Measurements from ENCODE around the gene FAM131B.

The FAM131B gene

DNA sequence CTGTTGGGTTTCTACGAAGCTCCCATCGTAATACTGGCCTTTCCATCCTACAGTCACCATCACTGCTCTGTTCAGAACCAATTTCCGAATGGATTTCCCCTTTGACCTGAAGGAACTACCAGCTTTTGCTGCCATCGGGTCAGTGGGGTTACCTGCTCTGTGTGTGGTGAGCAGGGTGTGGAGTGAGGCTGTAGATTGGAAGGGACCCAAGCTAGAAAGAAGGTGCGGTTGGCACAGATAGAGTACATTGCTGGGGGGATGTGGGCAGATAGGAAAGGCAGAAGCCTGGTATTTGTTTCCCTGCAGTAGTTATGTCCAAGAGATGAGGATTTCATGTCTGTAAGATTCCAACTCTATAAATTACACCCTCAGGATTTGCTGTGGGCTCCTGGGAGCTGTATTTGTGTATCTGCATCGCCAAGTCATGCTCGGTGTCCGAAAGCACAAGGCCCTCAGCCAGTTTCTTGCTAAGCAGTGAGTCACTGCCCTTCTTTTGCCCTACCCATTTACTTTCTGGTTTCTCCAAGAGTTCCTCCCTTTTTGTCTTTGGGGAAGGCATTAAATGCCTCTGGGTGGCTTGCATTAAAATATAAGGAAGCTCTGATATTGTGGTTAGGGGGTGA, 31.2 kb downstream of the FAM131B start:
- Histone ChIP-seq H3K4me3 (replicated peaks; ENCODE audit: insufficient read depth, low read length) (no peak overlapping the region), H3K27ac (replicated peaks) (no peak overlapping the region), H3K27me3 (ENCODE audit: insufficient read depth, poor library complexity, severe bottlenecking) (no peaks in the 10 kb centered on the region)
- TF ChIP-seq SPI1 (IDR thresholded peaks at IDR 0.05; ENCODE audit: borderline replicate concordance, low read depth): 0 out of 2 replicates have a peak, but pooled peaks have one; percentile 10
- TF ChIP-seq, protein P1, sequence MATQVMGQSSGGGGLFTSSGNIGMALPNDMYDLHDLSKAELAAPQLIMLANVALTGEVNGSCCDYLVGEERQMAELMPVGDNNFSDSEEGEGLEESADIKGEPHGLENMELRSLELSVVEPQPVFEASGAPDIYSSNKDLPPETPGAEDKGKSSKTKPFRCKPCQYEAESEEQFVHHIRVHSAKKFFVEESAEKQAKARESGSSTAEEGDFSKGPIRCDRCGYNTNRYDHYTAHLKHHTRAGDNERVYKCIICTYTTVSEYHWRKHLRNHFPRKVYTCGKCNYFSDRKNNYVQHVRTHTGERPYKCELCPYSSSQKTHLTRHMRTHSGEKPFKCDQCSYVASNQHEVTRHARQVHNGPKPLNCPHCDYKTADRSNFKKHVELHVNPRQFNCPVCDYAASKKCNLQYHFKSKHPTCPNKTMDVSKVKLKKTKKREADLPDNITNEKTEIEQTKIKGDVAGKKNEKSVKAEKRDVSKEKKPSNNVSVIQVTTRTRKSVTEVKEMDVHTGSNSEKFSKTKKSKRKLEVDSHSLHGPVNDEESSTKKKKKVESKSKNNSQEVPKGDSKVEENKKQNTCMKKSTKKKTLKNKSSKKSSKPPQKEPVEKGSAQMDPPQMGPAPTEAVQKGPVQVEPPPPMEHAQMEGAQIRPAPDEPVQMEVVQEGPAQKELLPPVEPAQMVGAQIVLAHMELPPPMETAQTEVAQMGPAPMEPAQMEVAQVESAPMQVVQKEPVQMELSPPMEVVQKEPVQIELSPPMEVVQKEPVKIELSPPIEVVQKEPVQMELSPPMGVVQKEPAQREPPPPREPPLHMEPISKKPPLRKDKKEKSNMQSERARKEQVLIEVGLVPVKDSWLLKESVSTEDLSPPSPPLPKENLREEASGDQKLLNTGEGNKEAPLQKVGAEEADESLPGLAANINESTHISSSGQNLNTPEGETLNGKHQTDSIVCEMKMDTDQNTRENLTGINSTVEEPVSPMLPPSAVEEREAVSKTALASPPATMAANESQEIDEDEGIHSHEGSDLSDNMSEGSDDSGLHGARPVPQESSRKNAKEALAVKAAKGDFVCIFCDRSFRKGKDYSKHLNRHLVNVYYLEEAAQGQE (IDR thresholded peaks at IDR 0.05; ENCODE audit: insufficient replicate concordance, low read depth): no peak
- TF ChIP-seq, protein P2, sequence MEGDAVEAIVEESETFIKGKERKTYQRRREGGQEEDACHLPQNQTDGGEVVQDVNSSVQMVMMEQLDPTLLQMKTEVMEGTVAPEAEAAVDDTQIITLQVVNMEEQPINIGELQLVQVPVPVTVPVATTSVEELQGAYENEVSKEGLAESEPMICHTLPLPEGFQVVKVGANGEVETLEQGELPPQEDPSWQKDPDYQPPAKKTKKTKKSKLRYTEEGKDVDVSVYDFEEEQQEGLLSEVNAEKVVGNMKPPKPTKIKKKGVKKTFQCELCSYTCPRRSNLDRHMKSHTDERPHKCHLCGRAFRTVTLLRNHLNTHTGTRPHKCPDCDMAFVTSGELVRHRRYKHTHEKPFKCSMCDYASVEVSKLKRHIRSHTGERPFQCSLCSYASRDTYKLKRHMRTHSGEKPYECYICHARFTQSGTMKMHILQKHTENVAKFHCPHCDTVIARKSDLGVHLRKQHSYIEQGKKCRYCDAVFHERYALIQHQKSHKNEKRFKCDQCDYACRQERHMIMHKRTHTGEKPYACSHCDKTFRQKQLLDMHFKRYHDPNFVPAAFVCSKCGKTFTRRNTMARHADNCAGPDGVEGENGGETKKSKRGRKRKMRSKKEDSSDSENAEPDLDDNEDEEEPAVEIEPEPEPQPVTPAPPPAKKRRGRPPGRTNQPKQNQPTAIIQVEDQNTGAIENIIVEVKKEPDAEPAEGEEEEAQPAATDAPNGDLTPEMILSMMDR (IDR thresholded peaks at IDR 0.05; ENCODE audit: insufficient read depth, low read length): no peak
- no peak for DNase-seq (ENCODE audit: low read depth in 1 of 2, low spot score in 1 of 2)

DNA sequence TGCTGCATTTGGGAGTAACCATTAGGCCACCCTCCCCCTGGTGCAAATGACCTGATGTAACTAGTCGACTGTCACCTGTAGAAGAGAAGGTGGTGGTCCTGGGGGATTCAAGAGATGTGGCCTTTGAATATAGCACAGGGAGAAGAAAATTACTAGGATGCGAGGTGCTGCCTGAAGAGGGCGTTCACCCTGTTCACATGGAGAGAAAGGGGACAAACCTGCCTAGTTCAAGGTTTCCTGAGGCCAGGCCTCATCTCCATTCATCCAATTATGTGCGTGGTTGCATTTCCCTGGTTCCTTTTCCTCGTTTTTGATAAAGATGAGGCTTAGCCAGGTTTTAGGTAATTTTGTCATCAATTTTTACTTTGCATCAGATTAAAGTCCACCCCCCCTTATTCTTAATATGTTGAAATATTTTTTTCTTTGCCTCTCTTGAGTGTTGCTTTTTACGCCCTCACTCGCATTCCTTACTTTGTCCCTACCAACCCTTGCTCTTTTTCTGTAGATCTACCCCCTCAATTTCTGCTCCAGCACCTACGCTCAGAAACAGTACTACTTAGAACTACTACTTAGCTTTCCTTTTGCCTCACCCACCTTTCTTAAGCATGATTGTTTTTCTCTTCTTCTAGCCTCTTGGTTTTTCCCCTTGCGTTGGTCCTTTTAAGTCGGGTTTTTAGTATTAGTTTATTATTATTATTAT, 32.9 kb downstream of the FAM131B start:
- no peaks in the 10 kb centered on the region for H3K27me3 ChIP-seq (ENCODE audit: insufficient read depth, poor library complexity, severe bottlenecking)
- no peak for DNase-seq (ENCODE audit: low read depth in 1 of 2, low spot score in 1 of 2)
- no peak overlapping the region for H3K4me3 ChIP-seq (replicated peaks; ENCODE audit: insufficient read depth, low read length)
- TF ChIP-seq SPI1 (IDR thresholded peaks at IDR 0.05; ENCODE audit: borderline replicate concordance, low read depth): no peak
- no peak for TF ChIP-seq GABPA (IDR thresholded peaks at IDR 0.05; ENCODE audit: low read depth)
- no peak for TF ChIP-seq POLR2AphosphoS5 (IDR thresholded peaks at IDR 0.05; ENCODE audit: low read depth)
- no peak overlapping the region for H3K27ac ChIP-seq (replicated peaks)

DNA sequence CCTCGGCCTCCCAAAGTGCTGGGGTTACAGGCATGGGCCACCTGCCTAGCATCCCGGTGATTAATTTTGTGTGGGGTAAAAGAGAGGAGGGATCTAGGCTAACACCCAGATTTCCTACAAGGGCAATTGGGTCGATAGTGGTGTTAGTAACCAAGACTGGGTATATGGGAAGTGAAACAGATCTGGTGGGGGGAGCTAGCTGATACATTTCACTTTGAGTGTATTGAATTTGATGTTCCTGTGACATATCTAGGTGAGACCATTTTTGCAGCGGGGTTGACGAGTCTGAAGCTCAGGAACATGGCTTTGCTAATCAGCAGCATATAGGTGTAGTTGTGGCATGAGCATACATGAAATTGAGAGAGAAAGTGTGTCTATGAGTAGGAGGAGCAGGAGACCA, 34.6 kb downstream of the FAM131B start:
- no peak overlapping the region for H3K4me3 ChIP-seq (replicated peaks; ENCODE audit: insufficient read depth, low read length)
- DNase-seq (ENCODE audit: low read depth in 1 of 2, low spot score in 1 of 2): no peak
- H3K27me3 ChIP-seq (ENCODE audit: insufficient read depth, poor library complexity, severe bottlenecking): no peaks in the 10 kb centered on the region
- TF ChIP-seq POLR2AphosphoS5 (IDR thresholded peaks at IDR 0.05; ENCODE audit: low read depth): no peak
- no peak overlapping the region for H3K27ac ChIP-seq (replicated peaks)

DNA sequence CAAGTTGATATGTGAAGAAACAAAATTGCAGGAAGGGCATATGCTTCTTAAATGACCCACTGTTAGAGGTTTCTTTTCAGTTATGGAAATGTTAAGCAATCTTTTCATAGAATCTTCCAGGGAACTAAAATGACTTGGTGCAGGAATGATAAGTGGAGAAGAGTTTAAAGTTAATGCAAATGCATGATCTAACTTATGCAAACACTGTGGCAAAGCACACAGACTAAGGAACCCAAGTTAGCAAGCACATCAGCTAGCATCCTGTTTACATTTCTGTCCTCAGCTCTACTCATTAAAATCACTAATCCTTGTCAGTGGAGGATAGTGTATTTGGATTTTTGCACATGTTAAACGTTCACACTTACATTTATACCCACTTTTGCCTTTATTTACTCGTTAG, 37.3 kb downstream of the FAM131B start:
- H3K27me3 ChIP-seq (ENCODE audit: insufficient read depth, poor library complexity, severe bottlenecking): no peaks in the 10 kb centered on the region
- no peak overlapping the region for H3K27ac ChIP-seq (replicated peaks)
- no peak overlapping the region for H3K4me3 ChIP-seq (replicated peaks; ENCODE audit: insufficient read depth, low read length)
- no peak for TF ChIP-seq GABPA (IDR thresholded peaks at IDR 0.05; ENCODE audit: low read depth)
- TF ChIP-seq, protein P2 (IDR thresholded peaks at IDR 0.05; ENCODE audit: insufficient read depth, low read length): no peak
- TF ChIP-seq SPI1 (IDR thresholded peaks at IDR 0.05; ENCODE audit: borderline replicate concordance, low read depth): no peak
- TF ChIP-seq, protein P1 (IDR thresholded peaks at IDR 0.05; ENCODE audit: insufficient replicate concordance, low read depth): no peak
- no peak for TF ChIP-seq POLR2AphosphoS5 (IDR thresholded peaks at IDR 0.05; ENCODE audit: low read depth)
- DNase-seq (ENCODE audit: low read depth in 1 of 2, low spot score in 1 of 2): no peak
